Measurements from ENCODE around the gene KIF27.

DNA sequence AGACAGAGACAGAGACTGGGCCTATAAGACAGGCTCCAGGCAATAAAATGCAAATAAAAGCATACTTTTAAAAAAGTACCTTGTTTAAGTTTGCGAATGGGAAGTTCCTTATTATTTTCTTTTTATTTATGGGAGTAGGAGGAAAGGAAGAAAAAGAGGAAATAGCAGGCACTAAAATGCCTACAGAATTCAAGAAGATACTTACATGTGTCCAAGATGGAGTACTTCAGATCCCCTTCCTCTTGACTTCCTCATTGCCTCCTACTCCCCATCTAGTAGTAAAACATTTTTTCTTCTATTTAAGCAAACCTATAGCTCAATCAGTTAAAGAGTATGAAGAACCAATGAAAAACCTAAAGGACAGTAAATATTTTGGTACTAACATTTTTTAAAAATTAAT is 128.5 kb downstream of the KIF27 start:
- no peak for TF ChIP-seq CTCF (IDR thresholded peaks at IDR 0.05)
- TF ChIP-seq POLR2A (IDR thresholded peaks at IDR 0.05), result no peak
- no peak for TF ChIP-seq POLR2AphosphoS5 (IDR thresholded peaks at IDR 0.05)

All from stomach (tissue), 4 donors.